AG10803 (cell line): ENCODE data around the gene RBL1.
"Not testable (repeated sequence)": the region's sequence is repeated elsewhere in the genome, so short reads cannot be mapped to it uniquely, and the experiment has no call there.

Experiments used
- DNase-seq: peaks from one replicate; pipeline ENCODE4 v3.0.0; 2010; ENCODE audit warnings: low read depth
- H3K4me3 ChIP-seq: 2 replicates; pipeline ENCODE4 v1.5.1; 2011; ENCODE audit warnings: mild to moderate bottlenecking, low read length, control low read depth
- CTCF ChIP-seq: conservative IDR thresholded peaks from 2 replicates; pipeline ENCODE4 v1.5.1; 2011; ENCODE audit warnings: mild to moderate bottlenecking, low read length, control low read depth, inconsistent platforms

The RBL1 gene

GRCh38 chr20:36997121-36997520 lies 98.7 kb downstream of the RBL1 start:
- H3K4me3 ChIP-seq = no peak overlapping the region
- no peak for TF ChIP-seq CTCF
- DNase-seq = no peak

GRCh38 chr20:36994221-36994620 lies 101.6 kb downstream of the RBL1 start:
- not testable (repeated sequence) for DNase-seq, H3K4me3 ChIP-seq

GRCh38 chr20:36992802-36993334 lies 102.9 kb downstream of the RBL1 start:
- H3K4me3 ChIP-seq = no peak overlapping the region
- no peak for TF ChIP-seq CTCF
- no peak for DNase-seq

DNA sequence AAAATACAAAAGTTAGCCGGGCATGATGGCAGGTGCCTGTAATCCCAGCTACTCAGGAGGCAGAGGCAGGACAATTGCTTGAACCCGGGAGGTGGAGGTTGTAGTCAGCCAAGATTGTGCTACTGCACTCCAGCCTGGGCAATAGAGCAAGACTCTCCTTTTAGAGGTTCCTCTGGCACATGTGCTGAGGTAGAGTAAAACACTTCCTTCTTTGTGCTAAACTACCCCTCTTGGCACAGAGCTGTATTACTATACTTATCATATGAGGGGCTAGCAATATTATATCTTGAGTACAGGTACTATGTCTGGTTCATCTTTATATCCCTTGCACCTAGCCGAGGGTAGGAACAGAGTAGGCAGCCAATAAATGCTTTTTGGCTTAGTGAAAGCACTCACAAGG lies 104.1 kb downstream of the RBL1 start:
- TF ChIP-seq CTCF = no peak
- no peak for DNase-seq
- no peak overlapping the region for H3K4me3 ChIP-seq

GRCh38 chr20:36989797-36990196 lies 106.0 kb downstream of the RBL1 start:
- H3K4me3 ChIP-seq = no peak overlapping the region
- TF ChIP-seq CTCF = no peak

DNA sequence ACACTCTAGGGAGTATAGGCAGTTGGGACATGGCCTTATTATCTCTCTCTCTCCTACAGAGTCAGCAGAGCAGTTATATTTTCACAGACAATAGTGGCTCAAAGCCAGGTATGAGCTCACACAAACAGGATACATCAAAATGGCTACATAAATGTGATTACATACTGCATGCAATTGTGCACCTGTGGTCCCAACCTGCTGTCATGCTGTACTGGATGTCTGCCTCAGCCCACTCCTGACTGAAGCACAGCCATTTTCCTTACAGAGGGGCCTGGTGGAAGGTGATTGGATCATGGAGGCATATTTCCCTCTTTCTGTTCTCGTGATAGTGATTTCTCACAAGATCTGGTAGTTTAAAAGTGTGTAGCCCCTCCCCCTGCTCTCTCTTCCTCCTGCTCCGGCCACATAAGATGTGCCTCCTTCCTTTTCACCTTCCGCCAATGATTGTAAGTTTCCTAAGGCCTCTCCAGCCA lies 107.3 kb downstream of the RBL1 start:
- DNase-seq = peak; percentile 22
- no peak for TF ChIP-seq CTCF

More at GRCh38 chr20:36989797-36990196, 106.0 kb downstream of the RBL1 start:
- no peak for DNase-seq

GRCh38 chr20:36984257-36984638 lies 111.5 kb downstream of the RBL1 start:
- H3K4me3 ChIP-seq = no peak overlapping the region
- TF ChIP-seq CTCF = no peak
- DNase-seq = no peak

More for the DNA sequence above, 107.3 kb downstream of the RBL1 start:
- H3K4me3 ChIP-seq = no peak overlapping the region
